ENCODE results near the gene AAGAB.

DNA sequence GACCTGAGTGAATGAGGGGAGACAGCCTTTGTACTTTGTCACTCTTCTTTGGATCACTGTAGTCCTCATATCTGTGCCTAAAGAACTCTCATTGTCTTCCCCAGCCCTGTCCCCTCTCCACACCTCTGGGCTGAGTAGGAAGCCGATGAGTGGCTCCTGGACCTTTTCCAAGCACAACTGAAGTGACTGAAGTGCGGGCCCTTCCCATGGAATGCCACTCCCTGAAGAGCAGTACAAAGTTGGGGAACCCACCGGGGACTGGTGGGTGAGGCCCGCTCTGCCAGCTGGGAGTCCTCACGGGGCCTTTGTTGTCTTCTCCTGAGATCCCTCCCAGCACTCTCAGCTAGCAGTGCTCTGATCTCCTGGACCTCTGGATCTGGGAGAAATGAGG, 90.1 kb downstream of the AAGAB start:
- TF ChIP-seq POLR2AphosphoS5 (IDR thresholded peaks at IDR 0.05; ENCODE audit: low read depth, low read length) (no peak), TAF1 (IDR thresholded peaks at IDR 0.05; ENCODE audit: low read depth, low read length) (no peak), POLR2A (IDR thresholded peaks at IDR 0.05; ENCODE audit: low read depth, low read length) (no peak)

Measured in GM12891 (cell line).